GM13976 (cell line): ENCODE results near the gene ALPL.

Experiments
- DNase-seq: peaks from one replicate; pipeline ENCODE4 v3.0.0; 2012; ENCODE audit warnings: low spot score
- in situ Hi-C: fragments of 300-500 bp; cut with MboI; formaldehyde crosslinking; loops from one replicate; pipeline ENCODE4 v1.12.0; 2022; ENCODE audit warnings: low sequenced_read_pairs, mixed read lengths, inconsistent platforms; ENCODE audit not compliant: unreplicated experiment
- TF ChIP-seq, protein P1 (sequence below): IDR thresholded peaks from 2 replicates; pipeline ENCODE4 v1.5.1; 2012; ENCODE audit warnings: borderline replicate concordance, mild to moderate bottlenecking; ENCODE audit not compliant: insufficient read depth; ENCODE audit errors: extremely low read depth, missing control alignments, control extremely low read depth

The ALPL gene

DNA sequence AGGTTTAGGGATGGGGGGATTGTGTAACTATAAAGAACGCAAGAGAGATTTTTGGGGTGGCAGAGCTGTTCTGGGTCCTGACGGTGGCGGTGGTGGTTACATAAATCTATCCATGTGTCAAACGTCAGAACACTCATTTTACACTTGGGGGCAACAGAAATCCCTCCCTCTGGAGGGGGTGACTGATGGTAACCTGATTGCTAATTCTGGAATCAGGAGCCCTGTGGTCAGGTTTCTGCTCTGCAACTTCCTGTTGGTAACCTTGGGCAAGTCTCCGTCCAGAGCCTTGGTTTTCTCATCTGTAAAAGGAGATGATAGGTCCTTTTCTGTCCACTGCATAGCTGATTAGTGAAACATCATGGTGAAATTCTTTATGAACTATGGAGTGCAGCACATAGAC is 40.9 kb downstream of the ALPL start:
- TF ChIP-seq, protein P1, sequence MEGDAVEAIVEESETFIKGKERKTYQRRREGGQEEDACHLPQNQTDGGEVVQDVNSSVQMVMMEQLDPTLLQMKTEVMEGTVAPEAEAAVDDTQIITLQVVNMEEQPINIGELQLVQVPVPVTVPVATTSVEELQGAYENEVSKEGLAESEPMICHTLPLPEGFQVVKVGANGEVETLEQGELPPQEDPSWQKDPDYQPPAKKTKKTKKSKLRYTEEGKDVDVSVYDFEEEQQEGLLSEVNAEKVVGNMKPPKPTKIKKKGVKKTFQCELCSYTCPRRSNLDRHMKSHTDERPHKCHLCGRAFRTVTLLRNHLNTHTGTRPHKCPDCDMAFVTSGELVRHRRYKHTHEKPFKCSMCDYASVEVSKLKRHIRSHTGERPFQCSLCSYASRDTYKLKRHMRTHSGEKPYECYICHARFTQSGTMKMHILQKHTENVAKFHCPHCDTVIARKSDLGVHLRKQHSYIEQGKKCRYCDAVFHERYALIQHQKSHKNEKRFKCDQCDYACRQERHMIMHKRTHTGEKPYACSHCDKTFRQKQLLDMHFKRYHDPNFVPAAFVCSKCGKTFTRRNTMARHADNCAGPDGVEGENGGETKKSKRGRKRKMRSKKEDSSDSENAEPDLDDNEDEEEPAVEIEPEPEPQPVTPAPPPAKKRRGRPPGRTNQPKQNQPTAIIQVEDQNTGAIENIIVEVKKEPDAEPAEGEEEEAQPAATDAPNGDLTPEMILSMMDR, result no peak
- DNase-seq, result no peak
- in situ Hi-C loops, result no loop called here

DNA sequence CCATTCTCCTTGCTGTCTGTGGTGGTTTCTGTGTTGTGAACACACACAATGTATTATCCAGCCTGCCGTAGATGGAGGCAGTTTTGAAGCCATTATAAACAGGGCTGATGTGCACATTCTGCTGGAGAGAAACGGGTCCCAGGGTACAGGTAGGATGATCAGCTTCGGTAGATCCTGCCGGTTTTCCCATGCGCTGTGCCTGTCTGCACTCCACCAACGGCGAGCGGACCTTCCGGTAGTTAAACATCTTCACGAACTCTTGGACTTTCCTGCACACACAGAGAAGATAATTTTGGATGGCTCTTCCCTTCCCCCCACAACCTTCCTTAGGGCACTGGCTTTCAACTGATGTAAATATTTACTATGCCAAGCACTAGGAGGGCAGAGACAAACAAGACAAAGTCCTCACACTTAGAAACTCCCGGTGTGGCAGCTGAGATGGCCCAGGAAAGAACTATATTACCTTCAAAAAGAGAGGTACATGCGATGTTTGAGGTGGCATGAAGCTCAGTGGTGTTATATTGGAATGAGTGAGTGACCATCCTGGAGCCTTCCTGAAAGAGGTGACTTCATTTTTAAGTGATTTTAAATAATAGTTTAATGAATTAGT is 41.7 kb downstream of the ALPL start:
- TF ChIP-seq, protein P1, result no peak
- in situ Hi-C loops, result no loop called here
- DNase-seq, result no peak

DNA sequence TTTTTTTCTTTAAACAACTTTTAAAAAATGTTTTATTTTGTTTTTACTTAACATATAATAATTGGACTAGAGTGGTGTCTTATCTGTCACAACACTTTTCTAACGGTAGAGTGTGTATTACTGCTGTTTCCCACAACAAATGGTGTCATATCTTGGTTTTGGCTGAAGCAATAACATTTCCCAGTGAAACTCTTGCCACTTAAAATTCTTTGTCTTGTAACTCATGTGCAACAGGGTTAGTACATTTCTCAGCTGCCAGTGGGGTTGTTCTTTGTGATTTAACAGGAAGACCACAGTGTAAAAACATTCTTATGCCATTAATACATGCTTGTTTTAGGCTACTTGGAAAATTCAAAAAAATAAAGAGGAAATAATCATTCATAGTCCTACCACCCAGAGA is 43.5 kb downstream of the ALPL start:
- in situ Hi-C loops, result no loop called here
- TF ChIP-seq, protein P1, result no peak
- DNase-seq, result no peak

DNA sequence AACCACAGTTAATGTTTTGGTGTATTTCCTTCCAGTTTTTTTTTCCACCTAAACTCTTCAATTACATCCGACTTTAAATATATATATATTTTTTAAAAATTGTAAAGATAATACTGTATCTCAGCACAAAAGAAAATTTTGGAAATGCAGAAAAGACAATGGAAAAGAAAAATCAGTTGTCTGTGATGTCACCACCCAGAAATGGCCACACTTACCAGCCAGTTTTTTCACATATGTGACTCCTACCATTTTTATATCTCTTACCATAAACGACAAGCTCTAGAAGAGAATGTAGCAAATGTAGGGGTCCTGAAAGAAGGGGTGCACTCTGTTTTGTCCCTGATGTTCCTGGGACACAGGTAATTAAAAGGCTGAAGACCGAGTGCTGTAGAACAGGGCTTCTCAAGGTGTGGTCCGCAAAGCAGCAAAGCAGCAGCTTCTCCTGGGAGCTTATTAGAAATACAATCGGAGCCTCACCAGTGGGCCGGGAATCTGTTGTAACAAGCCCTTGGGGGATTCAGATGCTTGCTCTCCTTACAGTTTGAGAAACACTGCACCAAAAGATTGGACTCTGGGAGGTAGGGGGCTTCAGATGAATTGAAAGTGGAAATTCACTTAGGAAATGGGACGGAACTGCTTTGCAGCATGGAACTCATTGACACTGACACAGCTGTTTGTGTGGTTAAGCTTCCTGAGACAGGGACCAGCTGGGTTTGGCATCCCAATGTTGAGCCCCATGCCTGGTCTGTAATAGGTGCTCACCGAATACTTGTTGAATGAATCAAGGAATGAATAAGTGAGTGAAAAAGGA is 44.1 kb downstream of the ALPL start:
- in situ Hi-C loops, result no loop called here
- no peak for DNase-seq
- TF ChIP-seq, protein P1, result no peak

DNA sequence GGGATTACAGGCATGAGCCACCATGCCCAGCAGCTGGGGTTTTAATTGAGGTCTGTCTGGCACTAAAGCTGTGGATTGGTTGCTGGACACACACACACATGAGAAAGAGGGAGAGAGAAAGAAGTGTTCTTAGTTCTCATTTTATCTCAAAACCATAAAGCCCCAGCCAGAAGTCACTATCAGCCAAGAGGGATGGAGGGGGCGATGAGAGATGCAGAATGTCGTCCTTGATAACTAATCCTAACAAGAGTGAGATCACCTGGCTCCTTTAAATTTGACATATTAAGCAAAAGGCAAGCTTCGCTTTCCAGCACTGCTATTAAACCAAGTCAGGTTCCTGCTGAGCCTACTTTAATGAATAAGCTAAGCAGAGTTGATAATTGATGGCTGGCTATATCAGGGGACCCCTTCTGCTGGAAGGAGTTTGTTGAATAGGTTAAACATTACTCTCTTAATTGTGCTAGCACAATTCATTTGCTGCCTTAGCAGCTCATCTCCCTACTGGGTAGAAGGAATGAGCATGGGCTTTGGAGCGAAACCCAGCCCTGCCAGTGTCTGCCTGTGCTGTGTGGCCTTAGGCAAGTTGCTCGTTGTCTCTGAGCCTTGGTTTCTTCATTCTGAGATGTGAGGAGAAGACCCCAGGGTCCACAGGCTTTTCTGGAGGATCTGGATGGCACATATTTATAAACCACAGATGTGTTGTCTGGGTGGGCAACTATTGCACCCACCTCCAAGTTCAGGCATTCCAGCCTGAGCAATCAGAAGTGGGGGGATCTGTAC is 50.8 kb downstream of the ALPL start:
- TF ChIP-seq, protein P1, result no peak
- in situ Hi-C loops, result no loop called here
- DNase-seq, result no peak

DNA sequence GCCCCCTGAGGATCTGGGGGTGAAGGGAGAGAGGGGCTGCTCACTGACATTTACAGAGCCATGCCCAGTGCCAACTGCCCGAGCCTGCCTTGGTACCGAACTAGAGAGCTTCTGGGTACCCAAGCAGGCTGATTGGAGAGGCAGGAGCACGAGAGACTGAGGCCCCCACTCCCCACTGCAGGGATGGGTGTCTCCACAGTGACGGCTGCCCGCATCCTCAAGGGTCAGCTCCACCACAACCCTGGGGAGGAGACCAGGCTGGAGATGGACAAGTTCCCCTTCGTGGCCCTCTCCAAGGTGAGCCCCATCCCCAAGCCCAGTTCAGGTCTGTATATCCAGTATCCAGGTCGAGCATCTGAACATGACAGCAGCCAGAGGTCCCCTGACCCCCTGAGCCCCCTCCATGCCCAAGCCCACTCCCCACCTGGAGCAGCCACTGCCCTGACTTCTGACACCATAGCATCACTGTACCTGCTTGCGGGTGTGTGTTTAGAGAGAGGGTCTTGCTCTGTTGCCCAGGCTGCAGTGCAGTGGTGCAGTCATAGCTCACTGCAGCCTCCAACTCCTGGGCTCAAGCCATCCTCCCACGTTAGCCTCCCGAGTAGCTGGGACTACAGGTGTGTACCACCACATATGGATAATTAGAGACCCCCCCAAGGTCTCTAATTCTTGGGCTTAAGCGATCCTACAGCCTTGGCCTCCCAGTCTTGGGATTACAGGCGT is 51.9 kb downstream of the ALPL start:
- TF ChIP-seq, protein P1, result no peak
- in situ Hi-C loops, result no loop called here
- DNase-seq, result no peak
